ENCODE results near the gene TM7SF3.

- TF ChIP-seq CTCF (IDR thresholded peaks at IDR 0.05): no peak
- no peak for TF ChIP-seq POLR2A (IDR thresholded peaks at IDR 0.05)
Observed at GRCh38 chr12:26963413-26963812, 50.8 kb downstream of the TM7SF3 start.

Measured in Peyer's patch (tissue), 4 donors.